GM12878 (cell line): ENCODE measurements around the gene ANTXR2. TPM values are rescaled to one million over a fixed set of nuclear protein-coding genes. Genes with fewer than 3 reads are reported as not detected.

Source experiments
- ATF2 ChIP-seq: IDR thresholded peaks from 2 replicates; pipeline ENCODE4 v1.6.1; 2012; ENCODE audit warnings: low read length, inconsistent platforms
- CBX3 ChIP-seq: fragments of 200-600 bp; sonication (generic); IDR thresholded peaks from 2 replicates; pipeline ENCODE4 v1.6.1; 2016; ENCODE audit warnings: low read depth, borderline replicate concordance
- DPF2 ChIP-seq: fragments of 450-650 bp; IDR thresholded peaks from 2 replicates; pipeline ENCODE4 v1.6.1; 2017; ENCODE audit warnings: mild to moderate bottlenecking
- HDAC2 ChIP-seq: fragments of 200-600 bp; sonication (generic); IDR thresholded peaks from 2 replicates; pipeline ENCODE4 v1.6.1; 2017
- IKZF1 ChIP-seq: fragments of 450-650 bp; conservative IDR thresholded peaks from 2 replicates; pipeline ENCODE4 v1.6.1; 2017; ENCODE audit warnings: antibody characterized with exemption, mild to moderate bottlenecking
- RB1 ChIP-seq: fragments of 450-650 bp; formaldehyde crosslinking; IDR thresholded peaks from 2 replicates; pipeline ENCODE4 v1.6.1; 2017; ENCODE audit warnings: mild to moderate bottlenecking, borderline replicate concordance
- SMC3 ChIP-seq: IDR thresholded peaks from 2 replicates; pipeline ENCODE4 v1.6.1; 2011; ENCODE audit warnings: low read length, improper control_type of control experiment, borderline replicate concordance
- polyA plus RNA-seq, 11 experiments: library from polyadenylated mRNA; depleted of rRNA in 4 of 11; unstranded in 6 of 11; stranded (reverse) in 5 of 11; fragments of >200 nt; fragmentation: Nextera tagmentation in 4 of 11; fragmentation: Illumina TruSeq in 1 of 11; extraction: Ambion mirVana in 4 of 11; extraction: Trizol in 1 of 11; gene quantifications; 1 replicate in 1 of 11; 2 replicates in 10 of 11; pipeline versions ENCODE4 v1.2.1 to v1.2.3, GENCODE V29; 2011 to 2016; ENCODE audit warnings: inconsistent platforms in 2 of 11, missing spikeins in 2 of 11, low read depth in 1 of 11
- total RNA-seq, 4 experiments: library from RNA; depleted of rRNA in 3 of 4; stranded (reverse); fragments of >200 nt in 3 of 4; fragmentation: Illumina TruSeq in 1 of 4; extraction: Trizol in 1 of 4; gene quantifications; 2 replicates each; pipeline versions ENCODE4 v1.2.1 to v1.2.3, GENCODE V29; 2013 to 2021
- TF ChIP-seq, protein P1 (sequence below): IDR thresholded peaks from 2 replicates; pipeline ENCODE4 v1.6.1; 2012; ENCODE audit warnings: low read depth, low read length, improper control_type of control experiment
- TF ChIP-seq, protein P2 (sequence below): fragments of 450-650 bp; formaldehyde crosslinking; IDR thresholded peaks from 2 replicates; pipeline ENCODE4 v1.4.0; 2020; ENCODE audit warnings: mild to moderate bottlenecking, moderate library complexity
- TF ChIP-seq, protein P3 (sequence below): fragments of 450-650 bp; IDR thresholded peaks from 2 replicates; pipeline ENCODE4 v1.6.1; 2016; ENCODE audit warnings: mild to moderate bottlenecking, moderate library complexity, borderline replicate concordance
- TF ChIP-seq, protein P4 (sequence below): fragments of 450-650 bp; formaldehyde crosslinking; IDR thresholded peaks from 2 replicates; pipeline ENCODE4 v1.5.0; 2022; ENCODE audit warnings: mild to moderate bottlenecking, missing genetic modification characterization
- TF ChIP-seq, protein P5 (sequence below): IDR thresholded peaks from 2 replicates; pipeline ENCODE4 v1.6.1; 2011; ENCODE audit warnings: mild to moderate bottlenecking, low read depth, low read length, moderate library complexity; ENCODE audit not compliant: insufficient replicate concordance

The ANTXR2 gene
- total and polyA plus RNA-seq, 10 of the 15 experiments (the other 5 are each of a cell fraction or from before 2014, with no cell fraction given) = 1.4 to 8.9 (median 5.7) TPM

DNA sequence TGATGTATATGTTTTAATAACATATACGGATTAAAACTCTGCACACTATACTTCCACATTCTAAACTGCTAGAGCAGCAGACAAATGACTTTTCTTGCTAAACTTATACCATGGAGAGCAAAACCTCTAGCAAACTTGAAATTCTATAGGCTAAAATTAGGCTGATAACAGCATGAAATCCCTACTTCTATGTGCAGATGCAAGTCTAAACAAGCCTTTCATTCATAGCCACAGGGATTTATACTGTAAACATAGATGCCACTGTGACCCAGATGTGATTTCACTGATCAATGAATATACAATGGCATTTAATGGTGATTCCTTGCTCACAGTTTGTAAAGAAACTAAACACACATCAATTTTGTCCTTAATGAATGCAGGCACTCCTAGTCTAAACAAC, 151.0 kb downstream of the ANTXR2 start (continued):
- TF ChIP-seq, protein P1, sequence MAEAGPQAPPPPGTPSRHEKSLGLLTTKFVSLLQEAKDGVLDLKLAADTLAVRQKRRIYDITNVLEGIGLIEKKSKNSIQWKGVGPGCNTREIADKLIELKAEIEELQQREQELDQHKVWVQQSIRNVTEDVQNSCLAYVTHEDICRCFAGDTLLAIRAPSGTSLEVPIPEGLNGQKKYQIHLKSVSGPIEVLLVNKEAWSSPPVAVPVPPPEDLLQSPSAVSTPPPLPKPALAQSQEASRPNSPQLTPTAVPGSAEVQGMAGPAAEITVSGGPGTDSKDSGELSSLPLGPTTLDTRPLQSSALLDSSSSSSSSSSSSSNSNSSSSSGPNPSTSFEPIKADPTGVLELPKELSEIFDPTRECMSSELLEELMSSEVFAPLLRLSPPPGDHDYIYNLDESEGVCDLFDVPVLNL = no peak
- TF ChIP-seq, protein P2, sequence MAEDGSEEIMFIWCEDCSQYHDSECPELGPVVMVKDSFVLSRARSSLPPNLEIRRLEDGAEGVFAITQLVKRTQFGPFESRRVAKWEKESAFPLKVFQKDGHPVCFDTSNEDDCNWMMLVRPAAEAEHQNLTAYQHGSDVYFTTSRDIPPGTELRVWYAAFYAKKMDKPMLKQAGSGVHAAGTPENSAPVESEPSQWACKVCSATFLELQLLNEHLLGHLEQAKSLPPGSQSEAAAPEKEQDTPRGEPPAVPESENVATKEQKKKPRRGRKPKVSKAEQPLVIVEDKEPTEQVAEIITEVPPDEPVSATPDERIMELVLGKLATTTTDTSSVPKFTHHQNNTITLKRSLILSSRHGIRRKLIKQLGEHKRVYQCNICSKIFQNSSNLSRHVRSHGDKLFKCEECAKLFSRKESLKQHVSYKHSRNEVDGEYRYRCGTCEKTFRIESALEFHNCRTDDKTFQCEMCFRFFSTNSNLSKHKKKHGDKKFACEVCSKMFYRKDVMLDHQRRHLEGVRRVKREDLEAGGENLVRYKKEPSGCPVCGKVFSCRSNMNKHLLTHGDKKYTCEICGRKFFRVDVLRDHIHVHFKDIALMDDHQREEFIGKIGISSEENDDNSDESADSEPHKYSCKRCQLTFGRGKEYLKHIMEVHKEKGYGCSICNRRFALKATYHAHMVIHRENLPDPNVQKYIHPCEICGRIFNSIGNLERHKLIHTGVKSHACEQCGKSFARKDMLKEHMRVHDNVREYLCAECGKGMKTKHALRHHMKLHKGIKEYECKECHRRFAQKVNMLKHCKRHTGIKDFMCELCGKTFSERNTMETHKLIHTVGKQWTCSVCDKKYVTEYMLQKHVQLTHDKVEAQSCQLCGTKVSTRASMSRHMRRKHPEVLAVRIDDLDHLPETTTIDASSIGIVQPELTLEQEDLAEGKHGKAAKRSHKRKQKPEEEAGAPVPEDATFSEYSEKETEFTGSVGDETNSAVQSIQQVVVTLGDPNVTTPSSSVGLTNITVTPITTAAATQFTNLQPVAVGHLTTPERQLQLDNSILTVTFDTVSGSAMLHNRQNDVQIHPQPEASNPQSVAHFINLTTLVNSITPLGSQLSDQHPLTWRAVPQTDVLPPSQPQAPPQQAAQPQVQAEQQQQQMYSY = no peak
- no peak for TF ChIP-seq ATF2
- TF ChIP-seq IKZF1 = no peak
- no peak for TF ChIP-seq SMC3
- TF ChIP-seq, protein P3, sequence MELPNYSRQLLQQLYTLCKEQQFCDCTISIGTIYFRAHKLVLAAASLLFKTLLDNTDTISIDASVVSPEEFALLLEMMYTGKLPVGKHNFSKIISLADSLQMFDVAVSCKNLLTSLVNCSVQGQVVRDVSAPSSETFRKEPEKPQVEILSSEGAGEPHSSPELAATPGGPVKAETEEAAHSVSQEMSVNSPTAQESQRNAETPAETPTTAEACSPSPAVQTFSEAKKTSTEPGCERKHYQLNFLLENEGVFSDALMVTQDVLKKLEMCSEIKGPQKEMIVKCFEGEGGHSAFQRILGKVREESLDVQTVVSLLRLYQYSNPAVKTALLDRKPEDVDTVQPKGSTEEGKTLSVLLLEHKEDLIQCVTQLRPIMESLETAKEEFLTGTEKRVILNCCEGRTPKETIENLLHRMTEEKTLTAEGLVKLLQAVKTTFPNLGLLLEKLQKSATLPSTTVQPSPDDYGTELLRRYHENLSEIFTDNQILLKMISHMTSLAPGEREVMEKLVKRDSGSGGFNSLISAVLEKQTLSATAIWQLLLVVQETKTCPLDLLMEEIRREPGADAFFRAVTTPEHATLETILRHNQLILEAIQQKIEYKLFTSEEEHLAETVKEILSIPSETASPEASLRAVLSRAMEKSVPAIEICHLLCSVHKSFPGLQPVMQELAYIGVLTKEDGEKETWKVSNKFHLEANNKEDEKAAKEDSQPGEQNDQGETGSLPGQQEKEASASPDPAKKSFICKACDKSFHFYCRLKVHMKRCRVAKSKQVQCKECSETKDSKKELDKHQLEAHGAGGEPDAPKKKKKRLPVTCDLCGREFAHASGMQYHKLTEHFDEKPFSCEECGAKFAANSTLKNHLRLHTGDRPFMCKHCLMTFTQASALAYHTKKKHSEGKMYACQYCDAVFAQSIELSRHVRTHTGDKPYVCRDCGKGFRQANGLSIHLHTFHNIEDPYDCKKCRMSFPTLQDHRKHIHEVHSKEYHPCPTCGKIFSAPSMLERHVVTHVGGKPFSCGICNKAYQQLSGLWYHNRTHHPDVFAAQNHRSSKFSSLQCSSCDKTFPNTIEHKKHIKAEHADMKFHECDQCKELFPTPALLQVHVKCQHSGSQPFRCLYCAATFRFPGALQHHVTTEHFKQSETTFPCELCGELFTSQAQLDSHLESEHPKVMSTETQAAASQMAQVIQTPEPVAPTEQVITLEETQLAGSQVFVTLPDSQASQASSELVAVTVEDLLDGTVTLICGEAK = no peak
- TF ChIP-seq DPF2 = no peak
- TF ChIP-seq, protein P4, sequence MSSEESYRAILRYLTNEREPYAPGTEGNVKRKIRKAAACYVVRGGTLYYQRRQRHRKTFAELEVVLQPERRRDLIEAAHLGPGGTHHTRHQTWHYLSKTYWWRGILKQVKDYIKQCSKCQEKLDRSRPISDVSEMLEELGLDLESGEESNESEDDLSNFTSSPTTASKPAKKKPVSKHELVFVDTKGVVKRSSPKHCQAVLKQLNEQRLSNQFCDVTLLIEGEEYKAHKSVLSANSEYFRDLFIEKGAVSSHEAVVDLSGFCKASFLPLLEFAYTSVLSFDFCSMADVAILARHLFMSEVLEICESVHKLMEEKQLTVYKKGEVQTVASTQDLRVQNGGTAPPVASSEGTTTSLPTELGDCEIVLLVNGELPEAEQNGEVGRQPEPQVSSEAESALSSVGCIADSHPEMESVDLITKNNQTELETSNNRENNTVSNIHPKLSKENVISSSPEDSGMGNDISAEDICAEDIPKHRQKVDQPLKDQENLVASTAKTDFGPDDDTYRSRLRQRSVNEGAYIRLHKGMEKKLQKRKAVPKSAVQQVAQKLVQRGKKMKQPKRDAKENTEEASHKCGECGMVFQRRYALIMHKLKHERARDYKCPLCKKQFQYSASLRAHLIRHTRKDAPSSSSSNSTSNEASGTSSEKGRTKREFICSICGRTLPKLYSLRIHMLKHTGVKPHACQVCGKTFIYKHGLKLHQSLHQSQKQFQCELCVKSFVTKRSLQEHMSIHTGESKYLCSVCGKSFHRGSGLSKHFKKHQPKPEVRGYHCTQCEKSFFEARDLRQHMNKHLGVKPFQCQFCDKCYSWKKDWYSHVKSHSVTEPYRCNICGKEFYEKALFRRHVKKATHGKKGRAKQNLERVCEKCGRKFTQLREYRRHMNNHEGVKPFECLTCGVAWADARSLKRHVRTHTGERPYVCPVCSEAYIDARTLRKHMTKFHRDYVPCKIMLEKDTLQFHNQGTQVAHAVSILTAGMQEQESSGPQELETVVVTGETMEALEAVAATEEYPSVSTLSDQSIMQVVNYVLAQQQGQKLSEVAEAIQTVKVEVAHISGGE (CRISPR knock-in tag) = no peak
- TF ChIP-seq RB1 = no peak
- no peak for TF ChIP-seq CBX3
- no peak for TF ChIP-seq HDAC2
- TF ChIP-seq, protein P5, sequence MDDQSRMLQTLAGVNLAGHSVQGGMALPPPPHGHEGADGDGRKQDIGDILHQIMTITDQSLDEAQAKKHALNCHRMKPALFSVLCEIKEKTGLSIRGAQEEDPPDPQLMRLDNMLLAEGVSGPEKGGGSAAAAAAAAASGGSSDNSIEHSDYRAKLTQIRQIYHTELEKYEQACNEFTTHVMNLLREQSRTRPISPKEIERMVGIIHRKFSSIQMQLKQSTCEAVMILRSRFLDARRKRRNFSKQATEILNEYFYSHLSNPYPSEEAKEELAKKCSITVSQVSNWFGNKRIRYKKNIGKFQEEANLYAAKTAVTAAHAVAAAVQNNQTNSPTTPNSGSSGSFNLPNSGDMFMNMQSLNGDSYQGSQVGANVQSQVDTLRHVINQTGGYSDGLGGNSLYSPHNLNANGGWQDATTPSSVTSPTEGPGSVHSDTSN = no peak
